ENCODE data around the gene GCSAM.

DNA sequence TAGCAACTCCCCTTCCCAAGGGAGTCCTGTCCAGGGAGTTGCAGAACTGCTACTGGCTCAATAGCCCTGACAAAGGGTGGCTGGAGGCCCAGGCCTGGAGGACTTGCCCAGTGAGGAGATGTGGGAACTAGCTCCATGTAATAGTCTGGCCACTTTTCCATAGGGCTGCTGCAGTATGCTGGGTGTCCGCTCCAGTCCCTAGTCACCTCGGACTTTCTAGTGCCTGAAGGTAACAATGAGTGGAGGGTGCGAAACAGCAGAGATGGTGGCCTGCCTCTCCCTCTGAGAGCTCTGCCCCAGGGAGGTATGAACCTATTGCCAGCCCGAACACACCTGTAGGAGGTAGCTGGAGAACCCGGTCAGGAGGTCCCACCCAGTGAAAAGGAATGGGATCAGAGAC lies 42.0 kb upstream of the GCSAM start:
- TF ChIP-seq, protein P1, sequence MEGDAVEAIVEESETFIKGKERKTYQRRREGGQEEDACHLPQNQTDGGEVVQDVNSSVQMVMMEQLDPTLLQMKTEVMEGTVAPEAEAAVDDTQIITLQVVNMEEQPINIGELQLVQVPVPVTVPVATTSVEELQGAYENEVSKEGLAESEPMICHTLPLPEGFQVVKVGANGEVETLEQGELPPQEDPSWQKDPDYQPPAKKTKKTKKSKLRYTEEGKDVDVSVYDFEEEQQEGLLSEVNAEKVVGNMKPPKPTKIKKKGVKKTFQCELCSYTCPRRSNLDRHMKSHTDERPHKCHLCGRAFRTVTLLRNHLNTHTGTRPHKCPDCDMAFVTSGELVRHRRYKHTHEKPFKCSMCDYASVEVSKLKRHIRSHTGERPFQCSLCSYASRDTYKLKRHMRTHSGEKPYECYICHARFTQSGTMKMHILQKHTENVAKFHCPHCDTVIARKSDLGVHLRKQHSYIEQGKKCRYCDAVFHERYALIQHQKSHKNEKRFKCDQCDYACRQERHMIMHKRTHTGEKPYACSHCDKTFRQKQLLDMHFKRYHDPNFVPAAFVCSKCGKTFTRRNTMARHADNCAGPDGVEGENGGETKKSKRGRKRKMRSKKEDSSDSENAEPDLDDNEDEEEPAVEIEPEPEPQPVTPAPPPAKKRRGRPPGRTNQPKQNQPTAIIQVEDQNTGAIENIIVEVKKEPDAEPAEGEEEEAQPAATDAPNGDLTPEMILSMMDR (IDR thresholded peaks at IDR 0.05), result no peak
- no peak for TF ChIP-seq POLR2A (IDR thresholded peaks at IDR 0.05)
